Suprapubic skin (tissue), 4 donors: ENCODE measurements around the gene OSBPL2.

Experiments
- CTCF ChIP-seq, 2 donors: fragments of 200-600 bp in 1 of 2; fragments of 450-650 bp in 1 of 2; sonication (generic) in 1 of 2; IDR thresholded peaks; one replicate each; pipeline ENCODE4 v1.5.1; 2016 to 2019; ENCODE audit warnings: antibody characterized with exemption in 2 of 2, mild to moderate bottlenecking in 1 of 2, moderate library complexity in 1 of 2
- POLR2A ChIP-seq, 2 donors: fragments of 450-650 bp; IDR thresholded peaks; one replicate each; pipeline ENCODE4 v1.6.1; 2017; ENCODE audit warnings: antibody characterized with exemption in 2 of 2, mild to moderate bottlenecking in 2 of 2, moderate library complexity in 2 of 2
- POLR2AphosphoS5 ChIP-seq, 3 donors: sonication (generic); formaldehyde crosslinking; IDR thresholded peaks; one replicate each; pipeline ENCODE4 v1.6.1; 2017; ENCODE audit warnings: antibody characterized with exemption in 3 of 3

GRCh38 chr20:62339647-62340062 lies 101.3 kb downstream of the OSBPL2 start:
- TF ChIP-seq CTCF (IDR thresholded peaks at IDR 0.05) (no peak), POLR2A (IDR thresholded peaks at IDR 0.05) (no peak), POLR2AphosphoS5 (IDR thresholded peaks at IDR 0.05) (no peak)
